HG03139 (cell line): ENCODE results near the gene PDZK1IP1.

Experiments
- ATAC-seq: cut with Tn5 transposase; IDR thresholded peaks from one replicate; pipeline ENCODE4 v1.9.1; 2021; ENCODE audit not compliant: unreplicated experiment

PDZK1IP1 gene, protein sequence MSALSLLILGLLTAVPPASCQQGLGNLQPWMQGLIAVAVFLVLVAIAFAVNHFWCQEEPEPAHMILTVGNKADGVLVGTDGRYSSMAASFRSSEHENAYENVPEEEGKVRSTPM

DNA sequence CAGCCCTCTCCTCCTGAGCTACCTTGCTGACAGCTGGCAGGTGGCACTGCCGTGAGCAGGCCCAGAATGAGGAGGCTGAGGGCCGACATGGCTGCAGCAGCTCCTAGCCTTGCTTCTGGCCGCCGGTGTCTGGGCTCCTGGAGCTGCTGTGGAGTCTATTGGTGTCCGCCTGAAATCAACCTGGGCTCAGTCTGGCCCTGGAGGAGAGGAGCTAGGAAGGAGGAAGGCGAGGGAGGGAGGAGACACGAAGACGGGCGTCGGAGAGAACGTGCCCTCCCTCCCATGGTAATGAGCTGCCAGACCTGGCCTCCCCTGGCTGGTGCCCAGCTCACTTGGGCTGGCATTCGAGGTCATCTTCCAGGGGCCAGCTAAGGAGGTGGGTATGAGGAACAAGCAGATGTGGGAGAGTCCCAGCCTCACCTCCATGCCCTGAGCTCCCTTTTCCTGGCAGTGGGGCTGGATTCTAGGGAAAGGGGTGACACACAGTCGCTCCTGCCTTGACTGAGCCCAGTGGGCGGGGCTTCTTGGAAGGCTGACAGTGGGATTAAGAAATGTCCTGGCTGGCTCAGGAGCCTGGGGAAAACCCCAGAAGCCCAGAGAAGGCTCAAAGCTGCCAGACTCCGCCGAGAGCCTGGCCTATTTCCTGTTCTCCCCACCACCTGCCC, at the start of gene PDZK1IP1:
Gene PDZK1IP1, minus strand, starts transcription at position 193 of the 665 bp plus-strand sequence. Its CDS starts 104 bp downstream, at position 89.
- no peak for ATAC-seq

DNA sequence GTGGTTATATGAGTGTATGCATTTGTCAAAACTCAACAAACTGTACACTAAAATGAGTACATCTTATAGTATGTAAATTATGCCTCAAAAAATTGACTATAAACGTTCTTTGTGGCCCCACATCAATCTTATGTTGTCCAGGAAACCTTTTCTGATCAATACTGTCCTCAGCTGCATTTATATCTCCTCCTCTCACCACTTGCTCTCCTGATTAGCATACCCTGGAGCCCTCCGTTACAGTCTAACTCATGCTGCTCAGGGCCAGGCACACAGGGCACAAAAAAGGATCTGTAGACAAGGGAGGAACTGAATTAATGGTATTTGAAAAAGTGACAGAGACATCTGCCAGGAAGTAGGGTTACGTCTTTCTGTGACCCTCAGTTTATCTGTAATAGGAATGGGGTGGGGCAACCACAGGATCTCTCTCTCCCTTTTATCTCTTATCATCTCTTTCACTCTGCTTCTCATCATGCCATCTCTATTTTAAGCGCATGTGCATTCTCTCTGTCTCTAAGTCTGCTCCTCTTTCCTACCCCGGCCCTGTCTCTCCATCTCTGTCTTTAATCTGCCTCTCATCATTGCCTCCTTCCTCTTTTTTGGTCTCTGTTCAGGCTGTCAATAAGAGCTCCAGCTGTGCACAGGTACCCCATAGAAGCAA, 49.2 kb upstream of the PDZK1IP1 start:
- no peak for ATAC-seq

DNA sequence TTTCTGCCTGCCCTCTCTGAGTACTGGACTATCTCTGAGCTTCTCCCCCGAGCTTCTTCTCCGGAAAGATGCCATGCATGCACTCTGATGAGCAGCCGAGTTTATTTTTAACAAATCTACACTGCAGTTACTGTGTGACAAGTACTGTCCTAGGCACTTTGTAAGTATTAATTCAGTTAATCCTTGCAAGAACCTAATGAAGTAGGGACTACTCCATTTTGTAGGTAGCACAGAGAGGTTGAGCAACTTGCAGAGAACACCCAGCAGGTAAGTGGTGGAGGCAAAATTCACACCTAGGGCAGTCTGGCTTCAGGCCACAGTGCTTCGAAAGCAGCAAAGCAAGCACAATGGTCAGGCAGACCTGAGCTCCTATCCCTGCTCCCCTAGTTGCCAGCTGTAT, 46.0 kb upstream of the PDZK1IP1 start:
- ATAC-seq: no peak

DNA sequence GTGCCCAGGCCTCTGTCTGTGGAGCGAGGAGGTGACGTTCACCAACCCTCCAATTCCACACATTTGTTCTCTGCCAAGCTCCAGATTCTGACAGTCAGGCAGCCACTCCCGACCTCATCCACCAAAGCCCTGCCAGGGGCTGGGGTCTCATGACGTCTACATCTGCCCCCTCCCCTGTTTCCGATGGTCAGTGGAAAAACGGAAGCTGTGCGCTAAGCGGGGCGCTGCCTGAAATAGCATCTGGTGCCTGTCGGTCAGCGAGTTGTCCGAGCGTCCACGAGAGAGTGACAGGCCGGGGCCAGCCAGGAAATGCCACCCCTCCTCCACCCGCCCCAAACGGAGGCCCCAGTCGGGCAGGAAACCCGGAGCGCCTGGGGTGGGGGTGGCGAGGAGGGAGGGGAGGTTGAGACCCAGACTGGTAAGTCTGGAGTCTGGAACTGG, 45.4 kb upstream of the PDZK1IP1 start:
- no peak for ATAC-seq

DNA sequence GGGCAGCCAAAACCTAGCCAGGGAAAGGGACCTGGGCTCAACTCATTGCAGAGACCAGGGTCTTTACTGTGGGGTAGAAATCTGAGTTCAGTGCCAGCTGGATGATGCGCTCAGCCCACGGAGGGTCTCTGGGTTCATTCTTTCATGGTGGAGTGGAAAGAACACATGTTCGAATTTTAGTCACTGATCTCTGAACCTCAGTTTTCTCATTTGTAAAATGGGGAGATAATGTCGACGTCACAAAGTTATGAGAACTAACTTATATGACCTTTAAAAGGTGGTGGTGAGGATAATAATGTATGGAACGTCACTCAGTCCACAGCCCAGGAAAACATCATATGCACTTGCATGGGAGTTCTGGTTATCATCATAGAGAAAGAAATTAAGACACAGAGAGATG, 43.4 kb upstream of the PDZK1IP1 start:
- ATAC-seq: no peak

DNA sequence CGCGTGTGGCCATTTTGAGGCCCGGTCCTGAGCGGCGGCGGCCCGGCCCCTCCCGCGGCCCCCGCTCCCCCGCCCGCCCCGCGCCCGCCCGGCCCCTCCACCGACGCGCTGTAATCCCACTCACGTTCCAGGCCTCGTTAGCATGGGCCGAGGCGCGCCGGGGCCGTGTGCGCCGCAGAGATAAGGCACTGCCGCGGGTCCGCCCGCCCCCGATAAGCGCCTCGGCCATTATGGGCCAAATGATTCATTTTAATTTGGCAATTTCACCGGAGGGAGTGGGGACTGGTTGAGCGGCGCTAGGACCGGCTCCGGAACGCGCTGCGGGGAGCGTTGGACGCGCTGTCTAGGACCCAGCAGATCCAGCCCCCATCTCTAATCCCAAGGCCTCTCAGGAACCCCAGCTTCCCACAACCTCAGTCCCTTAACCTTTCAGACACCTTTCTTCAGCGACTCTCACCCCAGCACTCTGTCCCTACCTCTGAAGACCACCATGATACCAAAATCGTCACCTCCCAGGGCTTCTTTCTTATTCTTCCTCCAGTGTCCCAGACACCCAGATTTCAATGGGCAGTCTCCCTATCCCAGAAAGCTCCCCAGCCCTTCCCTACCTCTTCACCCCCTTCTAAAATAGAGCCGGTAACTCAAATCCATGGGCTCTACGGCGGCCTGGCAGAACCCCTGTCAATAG, 42.5 kb upstream of the PDZK1IP1 start, which contains the start of gene TAL1:
Gene TAL1, minus strand, starts transcription at position 39 of the 688 bp plus-strand sequence. CDS start 6,337 bp downstream, outside the sequence.
- no peak for ATAC-seq

DNA sequence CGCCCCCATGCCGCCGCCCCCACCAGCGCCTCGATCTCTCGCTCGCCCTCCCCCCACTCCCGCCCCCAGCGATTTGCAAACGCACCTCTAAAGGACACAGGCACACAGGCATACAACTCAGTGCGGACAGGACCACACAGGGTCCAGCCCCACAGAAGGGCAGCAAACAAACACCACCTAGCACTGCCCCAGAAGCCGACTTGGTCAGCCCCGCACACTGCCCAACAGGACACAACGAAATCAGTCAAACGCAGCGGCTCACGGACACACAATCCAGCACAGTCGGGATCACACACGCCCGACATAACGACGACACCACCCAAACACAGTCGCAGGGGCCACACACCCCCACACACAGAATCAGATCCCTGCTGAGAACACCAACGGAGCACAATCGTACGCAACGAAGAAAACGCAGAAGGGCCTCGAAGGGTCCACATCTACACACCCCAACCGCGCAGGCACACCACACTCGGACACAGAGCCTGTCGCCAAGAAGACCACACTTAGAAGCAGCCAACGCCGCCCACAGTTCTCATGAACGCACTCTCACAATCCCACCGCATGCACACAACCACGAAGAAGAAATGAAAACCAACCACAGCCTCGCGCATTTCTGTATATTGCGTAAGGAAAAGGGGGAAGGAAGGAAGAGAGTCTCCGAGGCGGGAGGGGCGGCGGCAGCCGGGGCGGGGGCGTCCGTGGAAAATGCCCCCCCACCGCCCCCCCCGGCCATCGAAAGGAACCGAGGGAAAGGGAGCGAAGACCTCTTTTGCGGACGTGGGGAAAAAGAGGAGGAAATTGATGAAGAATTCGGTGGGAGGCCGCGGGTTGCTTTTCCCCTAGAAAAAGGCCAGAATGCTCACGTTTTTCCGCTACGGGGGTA, 41.7 kb upstream of the PDZK1IP1 start:
- ATAC-seq: no peak

DNA sequence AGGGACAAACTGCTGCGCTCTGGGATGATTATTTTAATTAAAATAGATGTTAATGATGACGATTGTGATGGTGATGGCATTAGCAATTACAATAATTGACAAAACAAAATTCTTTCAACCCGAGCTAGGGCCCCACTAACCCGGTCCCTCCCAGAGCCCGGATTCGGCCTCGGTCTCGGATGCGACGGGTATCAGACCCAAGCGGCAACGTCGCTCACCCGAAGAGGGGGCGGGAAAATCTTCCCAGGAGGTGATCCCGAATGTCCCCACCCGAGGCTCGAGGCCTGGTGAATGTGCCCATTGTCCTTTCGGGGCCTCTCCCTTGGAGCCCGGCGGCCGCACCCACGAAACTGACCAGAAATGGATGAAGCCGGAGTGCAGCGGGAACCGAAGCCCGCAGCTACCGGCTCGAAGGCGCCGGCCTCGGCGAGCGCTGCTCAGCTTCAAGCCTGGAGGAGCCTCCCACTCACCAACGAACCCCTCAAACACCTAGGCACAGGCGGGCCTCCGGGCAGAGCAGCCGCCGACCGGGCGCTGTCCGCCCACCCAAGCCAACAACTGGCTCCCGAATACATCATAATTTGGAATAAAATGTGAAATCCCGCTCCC, 41.0 kb upstream of the PDZK1IP1 start:
- ATAC-seq: no peak

DNA sequence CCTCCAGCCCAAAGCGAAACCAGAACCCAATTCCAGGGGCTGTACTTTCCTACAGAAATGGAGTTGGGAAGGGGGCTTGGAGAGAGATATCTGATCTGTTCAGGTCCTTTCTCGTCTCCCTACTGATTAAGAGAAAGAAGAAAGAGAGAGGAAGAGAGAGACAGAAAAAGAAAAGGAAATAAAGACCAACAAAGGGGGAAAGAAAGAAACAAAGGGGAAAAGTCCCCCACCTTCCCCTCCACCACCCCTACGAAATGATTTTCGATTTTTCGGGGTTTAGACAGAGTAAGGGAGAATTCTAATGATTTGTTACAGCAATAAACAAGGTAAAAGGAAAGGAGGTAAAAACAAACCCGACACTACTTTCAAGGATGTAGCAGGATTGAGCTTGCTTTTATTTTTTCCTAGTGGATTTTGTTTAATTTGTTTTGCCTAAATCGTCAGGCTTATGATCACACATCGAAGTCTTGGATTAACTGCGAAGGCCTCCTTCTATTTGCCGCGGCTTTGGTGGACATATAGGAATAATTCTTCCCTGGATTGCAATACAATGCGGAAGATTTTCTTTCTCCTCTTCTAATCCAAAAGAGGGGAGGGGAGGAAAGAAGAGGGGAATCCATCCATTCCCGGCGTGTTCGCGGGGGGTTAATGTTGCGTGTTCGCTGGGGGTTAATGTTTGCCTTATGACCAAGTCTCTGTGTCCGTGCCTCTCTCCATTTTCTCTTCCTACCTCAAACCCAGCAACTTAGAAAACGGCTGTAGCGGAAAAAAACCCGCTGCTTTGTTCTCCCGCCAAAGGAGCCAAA, 40.3 kb upstream of the PDZK1IP1 start:
- no peak for ATAC-seq

DNA sequence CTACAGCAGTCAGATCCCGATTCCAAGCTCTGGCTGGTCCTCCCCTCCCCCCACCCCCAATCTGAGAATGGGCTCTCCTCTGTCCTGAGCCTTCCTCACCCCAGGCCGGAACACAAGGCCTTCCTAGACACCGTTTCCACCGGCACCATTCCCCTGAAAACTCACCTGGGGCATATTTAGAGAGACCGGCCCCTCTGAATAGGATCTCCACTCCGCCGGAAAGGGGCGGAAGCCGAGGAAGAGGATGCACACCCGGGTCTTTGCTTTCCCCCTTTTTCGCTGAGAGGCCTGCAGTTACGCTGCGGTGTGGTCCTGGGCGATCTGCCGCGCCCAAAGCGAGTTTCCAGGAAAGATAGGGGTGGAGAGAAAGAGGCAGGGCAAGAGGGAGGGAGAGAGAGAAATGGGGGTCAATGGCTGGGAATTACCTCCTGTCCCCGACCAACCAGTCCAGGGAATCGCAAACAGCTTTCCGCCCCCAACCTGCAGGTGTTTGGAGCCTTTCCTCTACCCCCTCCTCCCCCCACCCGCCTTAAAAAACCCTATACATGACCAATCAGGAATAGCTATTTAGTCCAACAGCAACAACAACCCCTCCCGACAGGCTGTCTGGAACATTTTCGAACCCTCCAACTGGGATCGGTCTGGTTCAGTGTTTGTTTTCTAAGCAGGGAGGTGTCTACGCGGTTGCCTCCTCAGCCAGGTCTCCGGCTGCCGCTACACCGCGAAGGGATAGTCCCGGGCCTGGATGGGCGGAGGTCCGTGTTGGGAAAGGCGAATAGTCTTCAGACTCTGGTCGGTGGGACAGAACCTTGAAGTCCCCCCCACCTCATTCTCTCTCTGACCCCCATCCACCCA, 39.4 kb upstream of the PDZK1IP1 start:
- ATAC-seq: no peak

DNA sequence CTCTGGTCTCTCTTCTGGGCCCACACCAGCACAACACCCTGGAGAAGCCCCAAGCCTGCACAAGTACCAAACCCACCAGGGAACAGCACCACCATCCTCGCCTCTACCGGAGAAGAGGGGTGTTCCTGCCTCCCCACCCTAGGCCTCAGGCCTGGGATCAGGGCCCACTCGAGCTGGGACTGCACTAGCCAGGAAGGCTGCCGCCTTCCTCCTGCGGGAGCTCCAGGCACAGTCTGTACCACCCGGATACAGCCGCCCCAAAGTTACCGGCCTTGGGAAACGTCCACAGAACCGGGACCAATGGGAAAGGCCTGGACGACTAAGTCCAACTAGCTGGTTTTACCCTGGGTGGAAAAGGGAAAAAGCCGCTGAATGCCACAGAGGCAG, 38.8 kb upstream of the PDZK1IP1 start:
- ATAC-seq: no peak

DNA sequence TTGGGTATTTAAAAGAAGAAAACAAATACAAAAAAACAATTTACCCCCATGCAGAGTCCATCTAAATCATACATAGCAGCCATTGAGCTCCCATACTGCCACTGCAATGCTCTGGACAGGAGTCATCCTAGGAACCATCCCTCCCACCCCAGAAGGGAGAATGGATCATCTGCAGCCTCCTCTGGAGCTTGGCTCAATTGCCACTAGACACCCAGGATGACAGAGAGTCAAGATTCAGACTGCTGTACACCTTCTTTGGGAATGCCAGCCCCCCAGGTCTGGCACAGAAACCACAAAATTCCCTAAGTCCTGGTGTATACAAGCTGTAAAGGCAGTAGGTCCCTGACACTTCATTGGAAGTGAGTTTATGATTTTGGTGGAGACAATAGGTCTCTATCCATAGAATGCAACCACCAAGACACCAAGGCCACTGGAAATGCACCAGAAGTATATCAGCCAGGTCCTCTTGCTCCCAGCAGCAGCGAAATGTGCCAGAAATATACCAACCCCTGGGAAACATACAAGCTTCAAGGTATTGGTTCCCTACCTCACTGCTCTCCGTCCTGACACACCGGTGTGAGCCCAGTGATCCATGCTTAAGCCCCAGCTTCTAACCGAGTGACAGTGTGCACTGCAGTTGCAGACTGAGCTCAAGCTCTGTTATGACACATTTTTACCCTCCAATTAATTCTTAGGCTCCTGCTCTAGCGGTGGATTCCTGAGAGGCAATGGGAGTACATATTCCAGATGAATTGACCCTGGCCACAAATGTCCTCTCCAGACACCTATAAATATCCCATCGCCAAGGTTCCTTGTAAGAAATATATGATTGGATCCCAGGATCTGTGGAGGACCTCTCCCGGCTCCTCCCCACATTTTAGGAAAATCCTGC, 37.8 kb upstream of the PDZK1IP1 start:
- ATAC-seq: no peak

DNA sequence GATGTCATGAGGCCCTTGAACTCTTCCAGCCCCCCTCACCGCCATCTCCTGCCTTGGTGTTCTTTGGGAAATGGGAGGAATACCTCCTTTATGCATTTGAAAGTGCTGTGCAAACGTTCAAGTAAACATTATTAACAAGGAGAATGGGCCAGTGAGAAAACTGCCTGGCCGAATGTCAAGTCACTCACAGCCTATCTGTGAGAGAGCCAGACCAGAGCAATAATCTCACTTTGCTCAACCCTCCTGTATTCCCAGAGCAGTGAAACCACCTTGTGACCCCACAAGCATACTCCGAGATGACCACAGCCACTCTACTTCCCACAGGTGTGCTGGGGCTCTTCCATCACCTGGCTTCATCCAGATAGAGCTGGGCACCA, 37.0 kb upstream of the PDZK1IP1 start:
- ATAC-seq: no peak

DNA sequence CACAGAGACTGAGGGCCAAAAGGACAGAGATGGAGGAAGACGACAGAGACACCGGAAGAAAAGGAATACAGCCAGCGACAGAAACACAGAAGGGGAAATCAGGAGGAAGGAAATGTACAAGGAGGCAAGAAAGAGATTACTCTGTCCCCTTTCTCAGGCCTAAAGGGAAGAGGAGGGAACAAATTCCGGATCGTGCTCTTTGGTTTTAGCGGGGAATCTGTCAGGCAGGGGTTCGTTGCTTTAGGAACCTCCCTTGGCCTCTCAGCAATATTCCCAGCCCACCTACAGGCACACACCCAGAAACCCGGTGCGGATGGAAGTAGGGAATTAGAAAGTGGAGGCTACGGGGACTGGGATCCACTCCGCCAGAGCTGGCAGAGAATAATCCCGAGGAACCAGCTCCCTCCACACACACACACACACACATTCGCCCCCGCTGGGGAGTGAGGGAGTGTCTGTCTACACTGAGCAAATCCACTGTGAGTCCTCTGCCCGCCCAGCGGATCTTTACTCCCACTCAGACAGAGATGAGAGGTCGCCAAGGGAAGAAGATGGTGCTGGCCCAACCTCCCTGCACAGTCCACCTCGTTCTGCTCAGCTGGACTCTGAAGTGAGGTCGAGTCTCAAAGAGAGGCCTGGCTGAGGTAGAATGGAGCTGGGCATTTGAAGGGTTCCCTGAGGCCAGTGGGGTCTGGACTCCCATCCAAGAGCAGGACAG, 36.4 kb upstream of the PDZK1IP1 start:
- no peak for ATAC-seq

DNA sequence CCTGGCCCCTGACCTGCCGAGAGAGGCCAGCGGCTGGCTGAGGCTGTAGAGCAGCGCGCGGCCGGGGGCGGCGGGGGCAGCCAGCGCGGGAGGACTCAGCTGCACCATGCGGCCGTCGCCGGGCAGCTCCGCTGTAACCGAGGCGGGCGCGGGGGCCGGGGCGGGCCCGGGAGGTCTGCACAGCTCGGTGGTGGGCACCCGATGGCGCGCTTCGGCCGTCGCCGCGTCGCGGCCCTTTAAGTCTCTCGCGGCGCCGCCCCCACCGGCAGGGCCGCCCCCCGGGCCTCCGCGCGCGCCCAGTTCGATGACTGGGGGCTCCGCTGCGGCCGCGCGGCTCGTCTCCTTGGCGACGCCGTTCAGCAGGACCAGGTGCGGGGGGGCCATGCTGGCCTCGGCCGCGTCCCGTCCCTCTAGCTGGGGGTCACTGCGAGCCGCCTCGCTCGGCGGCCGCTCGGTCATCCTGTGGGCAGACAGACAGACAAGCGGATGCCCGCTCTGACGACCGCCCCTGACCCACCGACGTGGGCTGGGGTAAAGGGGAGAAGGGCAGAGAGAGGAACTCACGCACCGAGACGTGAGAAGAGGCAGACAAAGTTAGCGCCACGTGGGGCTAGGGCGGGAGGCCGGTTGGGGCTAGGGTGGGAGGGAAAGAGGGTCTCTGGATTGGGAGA, 35.7 kb upstream of the PDZK1IP1 start:
- ATAC-seq: no peak

DNA sequence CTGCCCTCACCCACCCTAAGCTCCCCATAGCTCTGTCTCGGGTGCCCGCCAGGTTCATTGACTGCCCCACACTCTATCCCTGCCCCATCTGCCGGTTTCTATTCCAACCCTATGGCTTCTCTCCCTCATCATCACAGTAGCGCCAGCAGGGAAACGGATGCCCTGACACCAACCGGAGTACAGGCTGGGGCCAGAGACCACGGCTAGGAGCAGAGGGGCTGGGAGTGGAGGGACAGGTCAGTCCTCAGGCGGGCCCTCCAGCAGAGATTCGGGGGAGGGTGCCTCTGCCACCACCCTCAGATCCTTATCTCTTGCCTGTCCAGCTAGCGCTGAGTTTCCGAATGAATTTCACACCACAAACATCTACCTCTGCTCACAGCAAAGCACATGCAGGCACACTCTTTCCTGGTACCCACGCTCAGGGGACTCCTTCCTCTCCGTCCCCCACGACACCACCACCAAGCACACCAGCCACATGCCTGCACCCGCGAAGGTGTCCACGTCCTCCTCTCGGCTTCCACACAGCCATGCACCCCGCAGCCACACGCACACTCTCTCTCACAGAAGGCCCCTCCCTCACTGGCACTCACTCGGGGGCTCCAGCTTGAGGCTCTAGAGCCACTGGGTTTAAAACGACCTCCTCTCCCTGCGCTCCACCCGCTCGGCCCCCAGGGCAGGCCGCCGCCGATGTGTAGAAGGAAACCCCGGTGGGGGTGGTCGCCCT, 35.0 kb upstream of the PDZK1IP1 start:
- ATAC-seq: no peak
